HG02884 (cell line): ENCODE measurements around the gene ELAVL1.

Experiments used
- ATAC-seq: cut with Tn5 transposase; IDR thresholded peaks from one replicate; pipeline ENCODE4 v1.9.1; 2021; ENCODE audit warnings: mild to moderate bottlenecking, moderate library complexity; ENCODE audit not compliant: unreplicated experiment

ELAVL1 gene

DNA sequence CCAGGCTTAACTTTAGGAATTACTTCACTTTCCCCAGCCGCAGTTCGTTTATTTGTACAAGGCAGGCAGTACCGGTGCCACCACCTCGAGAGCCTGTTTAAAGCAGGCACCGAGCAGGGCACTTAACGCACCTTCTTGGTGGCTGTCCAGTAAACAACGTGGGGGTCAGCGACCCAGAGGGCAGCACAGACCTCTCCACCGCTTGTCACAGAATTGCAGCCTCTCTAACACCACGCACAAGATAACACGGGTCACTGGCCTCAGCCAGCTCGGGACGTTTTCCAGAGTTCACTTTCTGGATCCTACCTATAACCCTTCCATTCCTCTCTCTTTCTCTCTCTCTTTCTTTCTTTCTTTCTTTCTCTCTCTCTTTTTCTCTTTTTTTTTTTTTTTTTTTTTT is 16.8 kb upstream of the ELAVL1 start:
- no peak for ATAC-seq

DNA sequence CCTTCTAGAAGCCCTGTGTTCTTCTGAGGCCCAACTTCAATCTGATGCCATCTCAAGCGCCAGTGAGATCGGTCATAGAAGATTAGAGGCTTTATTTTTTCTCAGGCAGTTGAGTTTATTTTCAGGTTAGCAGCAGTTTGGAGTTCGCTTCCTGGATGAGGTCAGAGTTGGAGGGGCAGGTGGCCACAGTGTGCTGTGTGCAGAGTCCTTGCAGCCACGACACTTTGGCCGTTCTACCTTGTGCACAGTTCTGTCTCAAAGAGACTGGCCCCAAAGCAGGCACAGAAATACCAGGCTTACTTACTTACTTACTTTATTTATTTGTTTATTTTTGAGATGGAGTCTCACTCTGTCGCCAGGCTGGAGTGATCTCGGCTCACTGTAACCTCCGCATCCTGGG is 15.9 kb upstream of the ELAVL1 start:
- ATAC-seq, result no peak

DNA sequence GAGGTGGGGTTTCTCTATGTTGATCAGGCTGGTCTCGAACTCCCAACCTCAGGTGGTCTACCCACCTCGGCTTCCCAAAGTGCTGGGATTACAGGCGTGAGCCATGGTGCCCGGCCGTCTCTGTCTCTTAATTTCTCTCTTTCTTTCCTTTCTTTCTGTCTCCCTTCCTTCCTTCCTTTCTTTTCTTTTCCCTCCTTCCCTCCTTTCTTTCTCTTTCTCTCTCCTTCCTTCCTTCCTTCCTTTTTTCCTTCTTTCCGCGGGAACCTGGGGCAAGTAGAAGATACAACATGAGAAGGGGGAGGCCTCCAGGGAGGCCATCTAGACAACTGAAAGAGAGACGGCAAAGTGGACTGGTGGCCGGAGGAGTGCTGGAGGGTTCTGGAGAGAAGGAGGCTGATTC is 15.2 kb upstream of the ELAVL1 start:
- ATAC-seq, result no peak

DNA sequence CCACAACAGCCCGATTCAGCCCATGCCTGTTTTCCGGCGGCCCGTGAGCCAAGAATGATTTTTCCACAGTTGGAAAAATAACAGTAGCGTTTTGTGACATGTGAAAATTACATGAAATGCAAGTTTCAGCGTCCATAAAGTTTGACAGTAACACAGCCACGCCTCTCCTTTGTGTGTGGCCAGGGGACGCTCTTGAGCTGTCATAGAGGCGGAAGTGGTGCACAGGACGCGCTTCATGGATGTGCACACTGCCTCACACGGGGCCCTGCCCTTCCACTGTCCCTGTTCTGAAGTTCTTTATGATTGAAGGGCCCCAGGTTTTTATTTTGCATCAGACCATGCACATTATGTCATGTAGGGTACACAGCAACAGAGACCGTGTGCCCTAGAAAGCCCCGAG is 12.4 kb upstream of the ELAVL1 start:
- no peak for ATAC-seq

DNA sequence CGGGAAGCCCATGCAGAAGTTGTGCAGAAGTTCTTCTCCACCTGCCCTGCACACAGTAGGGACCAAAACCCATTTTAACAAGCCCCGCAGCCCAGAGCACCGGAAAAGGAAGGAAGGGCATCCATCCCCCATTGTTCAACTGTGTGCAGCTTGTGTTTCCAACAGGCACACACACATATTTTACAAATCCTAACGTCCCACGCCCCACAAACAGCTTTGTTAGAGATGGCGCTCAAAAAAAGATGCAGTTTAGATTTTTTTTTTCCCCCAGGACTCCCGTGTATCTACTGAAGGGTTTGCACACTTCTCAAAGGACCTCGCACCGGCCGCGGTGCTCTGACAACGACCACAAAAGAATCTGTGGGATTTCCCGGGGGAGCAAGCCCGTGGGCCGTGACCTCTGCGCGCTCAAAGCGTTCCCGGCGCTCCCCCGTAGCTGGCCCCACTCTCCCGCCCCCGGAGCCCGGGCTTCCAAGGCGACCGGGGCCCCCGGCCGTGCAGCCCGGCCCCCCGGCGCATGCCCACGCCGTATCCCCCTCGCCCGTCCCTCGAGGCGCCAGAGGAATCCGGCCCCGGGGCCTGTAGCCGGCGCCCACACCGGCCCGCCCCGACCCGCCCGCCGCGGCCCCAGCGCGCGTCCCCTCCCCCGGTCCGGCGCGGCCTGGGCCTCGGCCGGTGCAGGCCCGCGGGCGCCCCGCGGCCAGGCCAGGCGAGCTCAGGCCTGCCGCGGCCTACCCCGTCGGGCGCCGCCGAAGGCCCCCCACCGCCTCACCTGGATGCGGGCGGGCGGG is 523 bp downstream of the ELAVL1 start:
- no peak for ATAC-seq

DNA sequence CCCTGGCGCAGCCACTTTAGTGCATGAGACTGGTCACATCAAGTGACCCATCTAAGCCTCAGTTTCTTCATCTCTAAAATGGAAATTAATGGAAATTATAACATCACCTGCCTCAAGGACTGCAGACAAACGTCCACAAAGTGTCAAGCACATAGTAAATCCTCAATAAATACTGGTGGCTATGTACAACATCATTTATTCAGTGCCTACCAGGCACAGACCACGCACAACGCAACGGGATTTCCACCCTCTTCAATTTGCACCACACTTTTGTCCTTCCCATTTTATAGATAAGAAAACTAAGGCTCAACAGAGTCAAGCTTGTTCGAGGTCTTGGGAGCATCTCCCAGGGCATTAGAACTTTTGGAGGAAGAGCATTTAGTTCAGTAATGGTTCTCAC is 1.4 kb downstream of the ELAVL1 start:
- ATAC-seq, result no peak

DNA sequence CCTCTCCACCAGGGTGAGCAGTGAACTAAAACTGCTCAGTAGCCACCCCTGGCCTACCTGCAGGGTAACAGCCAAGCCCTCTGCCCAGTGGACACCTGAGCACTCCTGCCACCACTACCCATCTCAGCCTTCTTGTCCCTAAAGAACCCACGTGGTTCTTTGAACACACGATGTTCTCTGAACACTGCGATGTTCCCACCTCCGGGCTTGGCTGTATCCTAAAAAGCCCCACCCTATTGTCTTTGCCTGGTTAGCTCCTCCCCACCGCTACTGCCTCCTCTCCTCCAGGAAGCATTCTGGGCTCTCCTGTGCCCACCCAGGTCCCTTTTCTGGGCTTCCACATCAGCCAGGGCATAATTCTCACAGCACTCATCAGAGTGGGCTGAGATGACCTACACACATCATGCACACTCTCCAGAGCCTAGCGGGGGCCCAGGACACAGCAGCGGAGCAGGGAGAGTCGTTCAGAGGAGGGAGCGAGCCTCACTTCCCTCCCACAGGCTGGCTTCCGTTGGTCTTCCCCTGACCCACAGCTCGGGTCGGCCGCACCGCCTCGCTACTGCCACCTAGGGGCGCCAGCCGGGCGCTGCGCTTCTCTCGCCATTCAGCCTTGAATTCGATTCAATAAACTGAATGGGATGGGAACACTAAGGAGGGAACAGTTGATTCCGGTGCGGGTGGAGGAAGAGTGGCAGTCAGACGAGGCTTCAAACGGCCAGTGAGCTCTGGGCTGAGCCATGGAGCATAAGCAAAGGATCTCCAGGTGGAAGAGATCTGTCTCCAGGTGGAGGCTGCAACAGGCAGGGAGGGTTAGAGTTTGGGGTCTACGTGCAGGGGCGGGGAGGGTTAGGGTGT is 3.2 kb downstream of the ELAVL1 start:
- no peak for ATAC-seq

DNA sequence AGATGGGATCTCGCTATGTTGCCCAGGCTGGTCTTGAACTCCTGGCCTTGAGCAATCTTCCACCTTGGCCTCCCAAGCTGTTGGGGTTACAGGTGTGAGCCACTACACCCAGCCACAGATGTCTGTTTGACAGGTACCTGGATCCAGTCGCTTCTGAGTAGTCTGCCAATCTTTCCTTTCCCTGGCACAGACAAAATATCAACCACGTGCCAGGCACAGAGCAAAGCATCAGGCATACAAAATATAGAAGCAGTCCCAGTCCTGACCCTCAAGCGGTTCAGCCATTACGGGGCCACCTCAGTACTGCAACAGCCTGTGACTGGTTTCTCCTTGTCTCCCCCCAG is 3.8 kb downstream of the ELAVL1 start:
- no peak for ATAC-seq

DNA sequence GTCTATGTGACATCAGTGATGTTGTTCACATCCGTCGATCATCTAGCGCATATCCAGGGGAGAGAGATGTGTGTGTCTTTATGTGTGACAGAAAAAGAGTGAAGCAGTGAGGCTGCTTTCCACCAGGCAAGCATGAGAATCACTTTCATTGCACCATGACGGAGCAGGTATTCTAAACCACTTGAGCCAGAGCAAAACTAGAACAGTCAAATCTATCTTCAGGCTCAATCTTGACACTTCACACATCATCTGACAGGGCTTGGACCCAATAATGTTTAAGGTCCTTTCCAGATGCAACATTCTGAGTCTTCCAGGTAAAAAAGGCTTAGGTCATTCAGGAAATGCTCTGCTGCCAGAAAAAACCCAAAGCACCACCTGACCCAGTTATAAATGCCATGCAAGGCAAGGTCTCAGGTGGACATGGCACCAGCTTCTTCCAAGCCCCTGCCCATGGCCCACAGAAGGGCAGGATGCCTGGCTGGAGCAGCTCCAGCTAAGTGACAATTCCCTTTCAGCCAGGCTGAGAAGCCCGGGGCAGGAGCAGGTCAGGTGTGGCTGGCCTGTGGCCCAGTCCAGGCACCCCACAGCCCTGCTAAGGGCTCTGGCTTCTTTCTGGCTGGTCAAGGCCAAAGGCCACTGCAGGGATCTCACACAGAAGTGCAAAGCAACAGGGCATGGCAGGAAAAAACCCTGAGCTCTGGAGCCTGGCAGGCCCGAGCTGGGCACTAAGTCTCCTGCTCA is 5.0 kb downstream of the ELAVL1 start:
- ATAC-seq, result no peak

DNA sequence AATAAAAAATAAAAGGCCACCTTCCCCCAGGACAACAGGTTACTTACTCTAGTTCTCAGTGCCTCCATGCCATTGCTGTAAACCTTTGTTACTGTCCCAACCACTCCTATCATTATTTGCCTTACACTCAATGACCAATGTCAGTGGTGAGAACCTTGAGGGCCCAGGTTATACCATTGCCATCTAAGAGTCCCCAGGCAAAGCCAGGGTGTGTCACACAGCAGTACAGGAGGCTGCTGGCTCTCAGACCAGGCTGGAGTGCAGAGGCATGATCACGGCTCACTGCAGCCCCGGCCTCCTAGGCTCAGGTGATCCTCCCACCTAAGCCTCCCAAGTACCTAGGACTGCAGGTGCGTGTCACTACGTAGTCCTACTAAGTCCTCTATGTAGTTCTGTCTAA is 6.1 kb downstream of the ELAVL1 start:
- no peak for ATAC-seq

DNA sequence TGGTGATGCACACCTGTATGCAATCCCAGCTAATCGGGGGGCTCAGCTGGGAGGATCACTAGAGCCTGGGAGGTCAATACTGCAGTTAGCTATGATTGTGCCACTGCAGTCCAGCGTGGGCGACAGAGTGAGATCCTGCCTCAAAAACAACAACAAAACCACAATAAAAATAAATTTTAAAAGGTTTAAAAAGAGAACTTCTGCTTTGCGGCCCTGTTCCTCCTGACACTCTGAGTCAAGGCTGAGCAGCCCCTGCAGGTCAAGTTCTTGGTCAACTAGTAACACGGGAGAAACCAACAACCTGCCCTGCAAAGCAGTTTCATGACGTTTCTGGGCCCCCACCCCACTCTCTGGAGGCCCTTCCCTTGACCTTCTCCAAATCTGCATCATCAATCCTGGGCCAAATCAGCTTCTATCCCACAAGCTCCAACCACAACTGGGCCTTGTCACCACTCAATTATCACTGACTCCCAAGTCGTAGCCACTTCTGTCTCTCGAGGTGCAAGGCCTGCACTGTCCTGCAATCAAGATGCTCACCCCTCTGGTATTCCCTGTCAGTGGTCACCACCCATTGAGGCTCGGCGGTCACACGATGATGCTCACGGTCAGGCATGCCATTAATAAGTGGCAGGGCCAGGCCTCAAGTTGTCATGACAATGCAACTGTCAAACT is 7.5 kb downstream of the ELAVL1 start:
- no peak for ATAC-seq

DNA sequence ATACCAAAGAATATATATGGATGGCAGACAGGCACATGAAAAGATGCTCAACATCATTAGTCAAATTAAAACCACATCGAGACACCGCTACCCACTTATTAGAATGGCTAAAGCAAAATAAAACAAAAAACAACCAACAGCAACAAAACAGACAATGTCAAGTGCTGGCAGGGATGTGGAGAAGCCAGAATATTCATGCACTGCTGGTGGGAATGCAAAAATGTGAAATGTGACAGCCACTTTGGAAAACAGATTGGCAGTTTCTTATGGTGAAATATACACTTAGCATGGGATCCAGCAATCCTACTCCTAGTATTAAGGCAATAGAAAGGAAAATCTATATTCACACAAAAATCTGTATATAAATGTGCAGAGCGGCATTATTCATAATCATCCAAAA is 8.6 kb downstream of the ELAVL1 start:
- no peak for ATAC-seq

DNA sequence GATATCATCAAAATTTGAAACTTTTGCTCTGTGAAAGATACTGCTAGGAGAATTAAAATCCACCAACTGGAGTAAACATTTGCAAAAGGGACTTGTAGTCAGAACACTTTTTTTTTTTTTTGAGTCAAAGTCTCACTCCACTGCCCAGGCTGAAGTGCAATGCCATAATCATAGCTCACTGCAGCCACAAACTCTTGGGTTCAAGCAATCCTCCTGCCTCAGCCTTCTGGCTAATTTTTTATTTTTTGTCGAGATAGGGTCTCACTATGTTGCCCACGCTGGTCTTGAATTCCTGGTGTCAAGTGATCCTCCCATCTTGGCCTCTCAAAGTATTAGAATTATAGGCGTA is 9.7 kb downstream of the ELAVL1 start:
- no peak for ATAC-seq

DNA sequence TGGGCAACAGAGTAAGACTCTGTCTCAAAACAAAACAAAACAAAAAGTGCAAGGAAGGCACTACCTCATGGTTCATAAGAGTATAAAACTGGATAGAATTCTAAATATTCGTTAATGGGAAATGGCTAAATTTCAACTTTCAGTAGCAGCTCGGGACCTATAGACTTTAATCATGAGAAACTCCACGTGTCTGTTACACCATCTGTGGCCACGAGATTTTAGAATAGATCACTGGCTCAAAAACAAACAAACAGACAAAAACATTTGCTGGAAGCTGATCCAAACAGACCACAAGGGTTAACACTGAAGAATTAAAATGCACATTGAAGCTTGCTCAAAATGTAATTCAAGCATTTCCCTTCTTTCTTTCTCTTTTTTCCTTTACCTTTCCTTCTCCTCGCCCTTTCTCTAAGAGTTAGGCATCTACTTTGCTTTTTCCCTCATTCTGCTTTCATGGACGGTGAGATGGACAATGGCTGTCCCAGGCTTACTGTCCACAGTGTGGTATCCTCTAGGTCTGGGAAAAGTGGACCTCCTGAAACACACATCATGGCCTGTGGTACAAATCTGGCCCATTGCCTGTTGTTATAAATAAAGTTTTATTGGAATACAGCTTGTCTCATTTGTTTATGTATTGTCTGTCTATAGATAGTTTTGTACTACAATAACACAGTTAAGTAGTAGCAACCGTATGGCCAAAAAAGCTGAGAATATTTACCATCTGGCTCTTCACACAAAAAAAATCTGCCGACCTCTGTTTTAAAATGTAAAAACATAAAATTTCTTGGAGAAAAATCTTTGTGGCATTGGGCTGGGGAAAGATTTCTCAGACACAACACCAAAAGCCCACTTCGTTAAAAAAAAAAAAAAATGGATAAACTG is 10.3 kb downstream of the ELAVL1 start:
- ATAC-seq, result no peak

DNA sequence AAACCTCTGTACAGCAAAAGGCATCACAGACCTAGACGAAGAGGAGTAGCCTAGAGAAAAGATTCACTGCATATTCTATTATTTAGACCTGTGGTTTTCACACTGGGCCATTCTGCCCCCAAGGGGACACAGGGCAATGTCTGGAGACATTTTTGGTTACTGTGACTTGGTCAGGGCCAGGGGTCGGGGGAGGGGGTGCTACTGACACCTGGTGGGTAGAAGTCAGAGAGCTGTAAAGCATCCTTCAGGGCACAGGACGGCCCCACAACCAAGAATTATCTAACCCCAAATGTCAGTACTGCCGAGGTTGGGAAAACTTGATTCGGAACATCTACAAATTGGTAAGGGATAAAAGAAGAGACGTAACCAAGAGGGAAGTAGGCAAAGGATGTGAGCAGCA is 11.3 kb downstream of the ELAVL1 start:
- ATAC-seq, result no peak

DNA sequence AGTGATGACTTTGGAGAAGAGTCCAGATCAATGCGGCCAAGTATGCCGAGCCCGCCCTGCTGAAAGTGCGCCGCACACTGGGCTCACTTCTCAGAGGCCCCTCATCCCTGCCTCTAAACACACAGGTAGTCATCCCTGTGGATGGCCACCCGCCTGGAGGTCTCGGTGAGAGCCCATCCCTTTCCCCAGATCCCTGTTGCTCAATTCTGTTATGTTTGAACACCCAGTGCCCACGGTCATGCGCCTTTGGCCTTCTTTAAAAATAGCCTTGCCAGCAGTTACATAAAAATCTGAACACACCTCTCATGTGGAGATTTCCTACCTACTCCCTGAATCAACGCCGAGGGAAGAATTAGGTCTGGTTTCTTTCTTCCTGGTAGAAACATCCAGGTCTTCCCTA is 11.9 kb downstream of the ELAVL1 start:
- no peak for ATAC-seq

DNA sequence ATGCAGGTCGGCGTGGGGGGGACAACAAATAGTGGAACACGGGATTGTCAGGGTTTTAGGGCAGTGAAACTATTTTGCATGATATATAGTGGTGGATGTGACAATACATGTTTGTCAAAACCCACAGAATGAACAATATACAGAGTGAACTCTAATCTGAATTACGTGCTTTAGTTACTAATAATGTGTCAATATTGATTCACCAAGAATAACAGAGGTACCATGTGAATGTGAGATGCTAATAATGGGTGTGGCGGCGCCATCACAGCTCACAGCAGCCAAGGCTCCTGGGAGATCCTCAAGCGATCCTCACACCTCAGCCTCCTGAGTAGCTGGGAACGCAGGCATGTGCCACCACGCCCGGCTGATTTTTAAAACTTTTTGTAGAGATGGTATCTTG is 12.9 kb downstream of the ELAVL1 start:
- no peak for ATAC-seq

DNA sequence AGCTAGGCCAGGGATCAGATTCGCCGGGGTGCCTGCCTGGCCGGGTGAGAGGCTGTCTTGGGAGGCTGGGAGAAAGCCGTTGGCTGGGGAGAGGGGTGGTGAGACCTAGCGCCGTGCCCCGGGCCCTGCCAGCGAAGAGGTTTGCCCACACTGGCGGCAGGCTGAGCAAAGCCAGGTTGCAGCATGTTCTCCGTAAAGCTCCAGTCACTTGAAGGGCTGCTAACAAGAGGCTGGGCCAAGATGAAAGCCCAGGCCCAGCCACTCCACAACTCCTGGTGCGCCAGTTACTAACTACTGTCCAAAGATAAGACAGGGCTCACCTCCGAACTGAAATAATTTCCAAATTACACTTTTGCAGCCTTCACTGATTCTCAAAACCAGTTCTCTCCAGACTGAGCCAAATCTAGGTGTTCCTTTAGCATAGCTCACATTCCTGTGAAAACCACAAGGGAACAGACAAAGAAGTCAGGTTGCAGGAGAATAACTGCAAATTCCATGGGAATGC is 16.3 kb downstream of the ELAVL1 start:
- ATAC-seq, result no peak

DNA sequence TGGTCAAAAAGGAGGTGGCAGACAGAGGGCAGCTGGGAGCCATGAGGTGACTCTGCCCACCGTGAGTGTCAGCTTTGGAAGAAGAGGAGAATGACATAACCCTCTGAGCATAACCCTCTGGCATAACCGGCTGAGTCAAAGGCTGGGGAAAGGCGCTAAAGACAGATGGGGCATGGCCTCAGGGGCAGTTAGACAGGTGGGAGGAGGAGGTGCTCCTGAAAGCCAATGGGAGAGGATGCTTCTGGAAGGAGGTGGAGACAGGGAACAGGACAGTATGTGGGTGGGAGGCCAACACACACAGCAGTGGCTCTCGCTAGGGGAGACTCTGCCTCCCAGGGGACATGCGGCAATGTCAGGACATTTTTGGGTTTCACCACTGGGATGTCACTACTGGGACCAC is 17.1 kb downstream of the ELAVL1 start:
- no peak for ATAC-seq

DNA sequence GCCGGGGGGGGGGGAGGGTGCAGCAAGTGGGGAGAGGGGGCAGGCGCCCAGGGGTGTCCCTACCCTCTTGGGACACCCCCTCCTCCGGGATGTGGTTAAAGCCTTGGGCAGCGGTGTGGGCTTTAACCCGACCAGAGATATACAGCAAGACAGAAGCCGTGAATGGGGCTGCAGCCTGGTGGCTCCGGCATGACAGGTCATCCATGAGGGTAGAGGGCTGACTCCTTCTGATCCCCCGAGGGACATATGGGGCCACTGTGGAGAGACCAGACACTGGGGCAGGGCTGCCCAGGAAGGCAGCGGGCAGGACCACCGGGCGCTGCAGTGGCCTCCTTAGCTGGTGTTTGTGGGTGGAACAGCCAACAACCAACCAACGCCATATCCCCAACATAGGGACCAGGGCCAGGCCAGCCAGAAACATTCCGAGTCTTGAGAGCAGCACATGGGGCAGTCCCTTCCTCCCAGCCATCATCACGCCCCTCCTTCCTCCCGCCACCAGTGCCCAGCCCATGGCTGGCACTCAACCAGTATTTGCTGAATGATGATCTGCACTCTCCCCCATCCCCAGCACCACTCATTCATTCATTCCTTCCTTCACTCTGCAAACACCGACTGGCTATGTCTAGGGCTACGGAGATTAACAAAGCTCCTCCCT is 18.2 kb downstream of the ELAVL1 start:
- ATAC-seq, result no peak
